ENCODE measurements around the gene EML1.

Gene EML1

GRCh38 chr14:99815696-99816095 lies 22.5 kb downstream of the EML1 start:
- TF ChIP-seq CTCF (IDR thresholded peaks at IDR 0.05; ENCODE audit: extremely low read depth, insufficient read depth, missing control alignments): no peak
- in situ Hi-C loops (cut with MboI; ENCODE audit: low pct_unique_long_range_greater_than_20kb, low sequenced_read_pairs, unreplicated experiment): no loop called here
- DNase-seq (ENCODE audit: low spot score): no peak

- no peak for DNase-seq (ENCODE audit: low spot score)
- TF ChIP-seq CTCF (IDR thresholded peaks at IDR 0.05; ENCODE audit: extremely low read depth, insufficient read depth, missing control alignments): no peak
- in situ Hi-C loops (cut with MboI; ENCODE audit: low pct_unique_long_range_greater_than_20kb, low sequenced_read_pairs, unreplicated experiment): no loop called here
Measured at GRCh38 chr14:99816217-99816616, 23.0 kb downstream of the EML1 start.

- DNase-seq (ENCODE audit: low spot score): no peak
- no peak for TF ChIP-seq CTCF (IDR thresholded peaks at IDR 0.05; ENCODE audit: extremely low read depth, insufficient read depth, missing control alignments)
- in situ Hi-C loops (cut with MboI; ENCODE audit: low pct_unique_long_range_greater_than_20kb, low sequenced_read_pairs, unreplicated experiment): no loop called here
Measured at GRCh38 chr14:99816642-99817041, 23.4 kb downstream of the EML1 start.

GRCh38 chr14:99817331-99817730 lies 24.1 kb downstream of the EML1 start:
- DNase-seq (ENCODE audit: low spot score): no peak

GRCh38 chr14:99818503-99819036 lies 25.4 kb downstream of the EML1 start:
- TF ChIP-seq CTCF (IDR thresholded peaks at IDR 0.05; ENCODE audit: extremely low read depth, insufficient read depth, missing control alignments): no peak
- in situ Hi-C loops (cut with MboI; ENCODE audit: low pct_unique_long_range_greater_than_20kb, low sequenced_read_pairs, unreplicated experiment): no loop called here
- DNase-seq (ENCODE audit: low spot score): no peak

More at GRCh38 chr14:99817331-99817730, 24.1 kb downstream of the EML1 start:
- in situ Hi-C loops (cut with MboI; ENCODE audit: low pct_unique_long_range_greater_than_20kb, low sequenced_read_pairs, unreplicated experiment): no loop called here
- no peak for TF ChIP-seq CTCF (IDR thresholded peaks at IDR 0.05; ENCODE audit: extremely low read depth, insufficient read depth, missing control alignments)

- in situ Hi-C loops (cut with MboI; ENCODE audit: low pct_unique_long_range_greater_than_20kb, low sequenced_read_pairs, unreplicated experiment): no loop called here
- TF ChIP-seq CTCF (IDR thresholded peaks at IDR 0.05; ENCODE audit: extremely low read depth, insufficient read depth, missing control alignments): no peak
- DNase-seq (ENCODE audit: low spot score): no peak
Measured at GRCh38 chr14:99819514-99819913, 26.3 kb downstream of the EML1 start.

Data from GM13977 (cell line).